HL-60 (cell line): ENCODE results near the gene ACADS.

ENCODE experiments used
- DNase-seq, 2 experiments: peaks; one replicate each; pipeline ENCODE4 v3.0.0-alpha.2; 2010 to 2020; ENCODE audit warnings: low read depth in 1 of 2, low spot score in 1 of 2
- H3K27ac ChIP-seq: fragments of 250-450 bp; sonication (Bioruptor Pico); replicated peaks from 2 replicates; pipeline ENCODE4 v1.5.1; 2020; ENCODE audit warnings: mild to moderate bottlenecking, moderate library complexity
- H3K27me3 ChIP-seq: fragments of 250-450 bp; sonication (Bioruptor Pico); 2 replicates; pipeline ENCODE4 v1.5.1; 2021; ENCODE audit warnings: mild to moderate bottlenecking, moderate library complexity; ENCODE audit not compliant: insufficient read depth, poor library complexity, severe bottlenecking
- H3K4me3 ChIP-seq: replicated peaks from 2 replicates; pipeline ENCODE4 v1.5.1; 2011; ENCODE audit warnings: mild to moderate bottlenecking, control low read depth, low read length; ENCODE audit not compliant: insufficient read depth
- CTCF ChIP-seq: IDR thresholded peaks from one replicate; pipeline ENCODE4 v1.5.1; 2011; ENCODE audit warnings: low read length, control low read depth, inconsistent platforms; ENCODE audit not compliant: insufficient read depth
- GABPA ChIP-seq: IDR thresholded peaks from 2 replicates; pipeline ENCODE4 v1.6.1; 2012; ENCODE audit warnings: low read depth
- POLR2AphosphoS5 ChIP-seq: IDR thresholded peaks from 2 replicates; pipeline ENCODE4 v1.6.1; 2012; ENCODE audit warnings: low read depth
- SPI1 ChIP-seq: IDR thresholded peaks from 2 replicates; pipeline ENCODE4 v1.6.1; 2012; ENCODE audit warnings: low read depth, mild to moderate bottlenecking, borderline replicate concordance
- TF ChIP-seq, protein P1 (sequence below): IDR thresholded peaks from 2 replicates; pipeline ENCODE4 v1.6.1; 2012; ENCODE audit warnings: low read depth; ENCODE audit not compliant: insufficient replicate concordance

ACADS gene

GRCh38 chr12:120739821-120740613 lies 14.4 kb downstream of the ACADS start:
- Histone ChIP-seq H3K27me3 (no peaks in the 10 kb centered on the region), H3K27ac (no peak overlapping the region), H3K4me3 (no peak overlapping the region)
- TF ChIP-seq GABPA (no peak), CTCF (no peak), POLR2AphosphoS5 (no peak), SPI1 (no peak)
- TF ChIP-seq, protein P1, sequence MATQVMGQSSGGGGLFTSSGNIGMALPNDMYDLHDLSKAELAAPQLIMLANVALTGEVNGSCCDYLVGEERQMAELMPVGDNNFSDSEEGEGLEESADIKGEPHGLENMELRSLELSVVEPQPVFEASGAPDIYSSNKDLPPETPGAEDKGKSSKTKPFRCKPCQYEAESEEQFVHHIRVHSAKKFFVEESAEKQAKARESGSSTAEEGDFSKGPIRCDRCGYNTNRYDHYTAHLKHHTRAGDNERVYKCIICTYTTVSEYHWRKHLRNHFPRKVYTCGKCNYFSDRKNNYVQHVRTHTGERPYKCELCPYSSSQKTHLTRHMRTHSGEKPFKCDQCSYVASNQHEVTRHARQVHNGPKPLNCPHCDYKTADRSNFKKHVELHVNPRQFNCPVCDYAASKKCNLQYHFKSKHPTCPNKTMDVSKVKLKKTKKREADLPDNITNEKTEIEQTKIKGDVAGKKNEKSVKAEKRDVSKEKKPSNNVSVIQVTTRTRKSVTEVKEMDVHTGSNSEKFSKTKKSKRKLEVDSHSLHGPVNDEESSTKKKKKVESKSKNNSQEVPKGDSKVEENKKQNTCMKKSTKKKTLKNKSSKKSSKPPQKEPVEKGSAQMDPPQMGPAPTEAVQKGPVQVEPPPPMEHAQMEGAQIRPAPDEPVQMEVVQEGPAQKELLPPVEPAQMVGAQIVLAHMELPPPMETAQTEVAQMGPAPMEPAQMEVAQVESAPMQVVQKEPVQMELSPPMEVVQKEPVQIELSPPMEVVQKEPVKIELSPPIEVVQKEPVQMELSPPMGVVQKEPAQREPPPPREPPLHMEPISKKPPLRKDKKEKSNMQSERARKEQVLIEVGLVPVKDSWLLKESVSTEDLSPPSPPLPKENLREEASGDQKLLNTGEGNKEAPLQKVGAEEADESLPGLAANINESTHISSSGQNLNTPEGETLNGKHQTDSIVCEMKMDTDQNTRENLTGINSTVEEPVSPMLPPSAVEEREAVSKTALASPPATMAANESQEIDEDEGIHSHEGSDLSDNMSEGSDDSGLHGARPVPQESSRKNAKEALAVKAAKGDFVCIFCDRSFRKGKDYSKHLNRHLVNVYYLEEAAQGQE: no peak
- no peak for DNase-seq

GRCh38 chr12:120740871-120741270 lies 15.2 kb downstream of the ACADS start:
- Histone ChIP-seq H3K27me3 (no peaks in the 10 kb centered on the region), H3K27ac (no peak overlapping the region), H3K4me3 (no peak overlapping the region)
- DNase-seq: no peak
- TF ChIP-seq GABPA (no peak), POLR2AphosphoS5 (no peak), SPI1 (no peak), CTCF (no peak)
- TF ChIP-seq, protein P1: no peak

- Histone ChIP-seq H3K4me3 (no peak overlapping the region), H3K27ac (no peak overlapping the region), H3K27me3 (no peaks in the 10 kb centered on the region)
- TF ChIP-seq CTCF (no peak), GABPA (no peak), SPI1 (no peak), POLR2AphosphoS5 (no peak)
- TF ChIP-seq, protein P1: no peak
- no peak for DNase-seq
Measured at GRCh38 chr12:120741476-120742421, 16.1 kb downstream of the ACADS start.
